Kasumi-1 (cell line): Measurements from ENCODE around the gene PKD1.
A peak's percentile ranks its signal among the peaks of the same experiment; 100 is the strongest.

Experiments
- DNase-seq, 2 experiments: peaks; one replicate each; lab custom pipeline; 2025; lab: John Stamatoyannopoulos, UW

The PKD1 gene

DNA sequence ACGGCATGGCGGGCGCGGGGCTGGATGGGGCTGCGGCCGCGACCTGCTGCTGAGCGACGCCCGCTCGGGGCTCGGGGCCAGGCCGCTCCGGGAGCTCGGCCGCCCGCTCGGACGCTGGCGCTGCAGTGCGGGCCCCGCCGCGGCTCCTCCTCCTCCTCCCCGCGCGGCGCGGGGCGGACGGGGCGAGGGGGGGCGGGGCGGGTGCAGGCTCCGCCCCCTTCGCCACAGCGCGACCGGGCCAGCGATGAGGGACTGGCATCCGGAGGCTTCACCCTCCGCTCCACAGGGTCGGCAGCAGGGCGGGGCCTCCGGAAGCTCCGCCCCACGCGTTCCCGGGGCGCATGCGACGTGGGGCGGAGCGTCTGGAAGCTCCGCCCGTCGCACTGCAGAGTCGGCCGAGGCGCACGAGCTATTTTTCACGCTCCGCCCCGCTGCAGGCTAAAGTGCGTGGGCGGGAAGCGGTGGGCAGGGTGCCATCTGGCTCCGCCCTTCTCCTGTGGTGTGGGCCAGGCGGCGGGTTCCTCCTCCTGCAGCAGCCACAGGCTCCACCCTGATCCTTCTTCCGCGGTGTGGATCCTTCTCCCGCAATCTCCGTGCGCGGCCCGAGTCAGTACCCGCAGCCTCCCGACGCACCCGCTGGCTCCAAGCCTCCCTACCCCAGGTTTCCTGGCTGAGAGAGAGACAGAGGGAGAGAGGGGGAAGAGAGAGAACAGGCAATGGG lies at the start of gene PKD1:
PKD1 (minus strand) TSS at position 129 of the 721 bp plus-strand sequence. CDS start 209 bp downstream, outside the sequence.
- DNase-seq, result peak; percentile 28 to 55

DNA sequence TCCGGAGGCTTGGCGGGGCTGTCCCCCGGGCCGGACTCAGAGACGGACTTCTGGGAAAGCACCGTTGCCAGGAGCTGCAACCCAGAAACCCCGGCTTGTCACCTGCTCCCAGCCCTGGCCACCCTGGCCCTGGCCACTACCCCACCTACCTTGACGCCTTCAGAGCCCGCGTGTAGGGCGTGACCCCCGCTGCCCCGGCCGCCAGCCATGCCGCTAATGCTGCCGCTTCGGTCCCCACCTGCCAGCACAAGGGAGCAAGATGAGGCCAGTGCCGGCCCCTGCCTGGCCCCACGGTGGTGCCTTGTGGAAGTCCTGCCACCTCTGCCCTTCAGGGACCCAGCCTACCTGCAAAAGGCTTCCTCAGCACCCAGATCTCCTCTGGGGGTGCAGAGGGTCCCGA lies 49.3 kb upstream of the PKD1 start:
- no peak for DNase-seq

DNA sequence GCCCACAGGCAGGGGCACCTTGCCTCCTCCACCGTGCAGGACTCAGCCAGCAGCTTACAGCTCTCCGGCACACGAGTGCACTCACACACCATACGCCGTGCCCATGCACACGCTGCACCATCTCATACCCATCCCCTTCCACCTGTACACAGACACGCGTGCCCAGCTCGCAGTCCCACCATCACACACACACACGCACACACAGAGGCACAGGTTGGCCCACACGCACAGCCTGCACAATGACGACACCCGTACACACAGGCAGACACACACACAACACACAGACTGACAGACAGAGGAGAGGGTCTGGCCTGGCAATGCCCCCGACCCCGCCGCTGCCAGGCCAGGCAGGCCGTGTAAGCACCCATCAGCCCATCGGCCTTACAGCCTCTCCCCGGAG lies 48.6 kb upstream of the PKD1 start:
- DNase-seq, result no peak

DNA sequence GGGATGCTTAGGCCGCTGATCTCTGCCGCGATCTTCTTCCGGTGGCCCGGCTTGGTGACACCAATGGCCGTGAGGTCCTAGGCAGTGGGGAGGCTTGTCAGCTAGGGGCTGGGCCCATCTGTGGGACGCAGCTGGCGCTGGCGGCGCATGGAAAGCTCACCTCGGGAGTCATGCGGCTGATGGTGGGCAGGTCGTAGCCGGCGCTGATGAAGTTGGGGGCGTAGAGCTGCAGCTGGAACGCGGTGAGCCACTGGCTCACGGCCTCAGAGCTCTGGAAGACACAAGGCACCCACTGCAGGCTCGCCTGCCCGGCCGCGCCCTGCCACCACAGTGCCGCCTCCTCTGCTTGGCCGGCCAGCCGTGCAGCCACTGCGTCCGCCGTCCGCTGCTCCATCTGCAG lies 48.0 kb upstream of the PKD1 start:
- no peak for DNase-seq

DNA sequence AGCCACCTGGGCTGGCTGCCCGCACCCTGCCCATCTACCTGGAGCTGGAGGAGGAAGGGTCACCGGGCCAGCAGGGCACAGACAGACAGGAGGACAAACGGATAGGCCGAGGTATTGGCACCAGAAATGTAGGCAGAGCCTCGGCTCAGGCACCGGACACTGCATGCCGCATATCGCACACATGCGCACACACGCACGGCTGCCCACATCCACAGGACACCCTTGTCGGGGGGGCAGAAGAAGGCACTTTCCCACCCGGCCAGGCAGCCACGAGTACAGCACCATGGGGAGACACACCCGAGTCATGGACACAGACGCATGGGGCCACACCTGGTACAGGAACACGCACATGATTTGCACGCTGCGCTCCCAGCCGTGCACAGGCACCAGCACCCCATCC lies 46.3 kb upstream of the PKD1 start:
- no peak for DNase-seq

DNA sequence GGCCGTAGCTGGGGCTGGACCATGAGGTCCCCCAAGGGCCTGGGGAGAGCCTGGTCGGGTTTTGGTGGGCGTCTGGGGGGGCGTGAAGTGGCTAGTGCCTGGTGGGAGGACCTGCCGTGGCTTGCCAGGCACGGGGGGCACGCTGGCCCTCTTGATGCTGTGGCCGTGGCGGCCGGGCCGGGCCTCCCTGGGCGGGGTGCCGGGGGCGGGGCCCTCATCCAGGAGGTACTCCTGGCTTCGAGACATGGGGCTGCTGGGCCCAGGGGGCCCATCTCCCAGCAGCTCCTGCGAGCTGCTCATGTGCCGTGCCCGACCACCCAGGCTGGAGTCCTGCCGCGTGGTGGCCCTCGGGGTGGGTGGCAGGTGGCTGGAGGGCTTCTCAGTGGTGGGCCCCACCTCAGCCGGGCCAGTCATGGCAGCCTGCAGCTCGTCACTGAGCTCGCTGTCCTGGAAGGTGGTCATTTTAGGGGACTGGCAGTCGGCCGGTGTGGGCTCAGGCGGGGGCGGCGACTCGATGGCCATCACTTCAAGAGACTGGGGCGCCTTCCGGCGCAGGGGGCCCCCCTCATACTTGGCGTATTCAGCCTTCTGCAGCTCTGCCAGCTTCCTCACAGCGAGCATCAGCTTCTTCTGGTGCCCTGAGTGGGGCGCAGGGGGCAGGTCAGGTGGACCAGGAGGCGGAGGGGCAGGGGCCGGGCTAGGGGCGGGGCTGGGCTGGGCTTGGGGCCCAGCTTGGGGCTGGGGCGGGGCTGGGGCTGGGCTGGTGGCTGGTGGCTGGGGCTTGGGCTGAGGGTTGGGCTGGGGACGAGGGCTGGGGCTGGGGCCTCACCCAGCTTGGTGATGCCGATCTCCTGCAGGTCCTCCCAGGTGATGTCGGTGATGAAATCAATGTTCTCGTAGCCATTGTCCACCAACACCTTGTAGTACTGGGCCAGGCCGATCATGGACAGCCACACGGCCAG lies 45.5 kb upstream of the PKD1 start:
- no peak for DNase-seq

DNA sequence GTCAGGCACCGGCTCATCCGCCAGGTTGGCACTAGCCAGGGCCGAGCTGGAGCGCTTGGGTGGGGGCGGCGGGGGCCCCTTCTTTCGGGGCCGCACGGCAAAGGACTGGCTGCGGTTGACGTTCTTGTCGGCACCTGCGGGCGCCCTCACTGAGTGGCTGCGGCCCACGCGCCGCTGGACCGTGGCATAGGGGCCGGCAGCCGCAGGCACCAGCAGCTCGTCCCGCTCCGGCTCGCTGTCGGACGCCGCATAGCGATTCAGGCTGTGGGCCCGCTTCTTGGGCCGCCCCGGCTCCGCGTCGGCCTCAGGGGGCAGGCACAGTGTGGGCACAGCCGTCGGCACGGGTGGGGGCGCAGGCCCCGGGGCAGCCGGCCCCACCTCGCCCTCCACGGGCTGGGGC lies 44.8 kb upstream of the PKD1 start:
- DNase-seq, result no peak

DNA sequence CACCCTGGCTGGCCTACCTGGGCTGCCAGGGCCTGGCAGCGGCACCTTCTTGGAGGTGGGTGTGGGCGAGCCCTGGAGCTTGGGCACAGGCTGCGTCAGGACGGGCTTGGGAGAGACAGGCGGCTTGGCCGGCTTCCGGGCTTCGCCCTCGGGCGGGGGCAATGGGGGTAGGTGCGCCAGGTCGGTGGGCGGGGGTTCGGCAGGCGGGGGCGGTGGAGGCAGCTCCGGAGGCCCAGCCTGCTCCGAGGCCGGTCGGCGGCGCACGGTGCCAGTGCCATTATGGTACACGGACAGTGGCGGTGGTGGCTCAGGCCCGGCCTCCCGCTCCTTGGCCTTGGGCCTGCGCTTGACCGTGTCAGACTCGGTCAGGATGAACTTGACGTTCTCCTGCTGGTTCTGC lies 43.9 kb upstream of the PKD1 start:
- no peak for DNase-seq

DNA sequence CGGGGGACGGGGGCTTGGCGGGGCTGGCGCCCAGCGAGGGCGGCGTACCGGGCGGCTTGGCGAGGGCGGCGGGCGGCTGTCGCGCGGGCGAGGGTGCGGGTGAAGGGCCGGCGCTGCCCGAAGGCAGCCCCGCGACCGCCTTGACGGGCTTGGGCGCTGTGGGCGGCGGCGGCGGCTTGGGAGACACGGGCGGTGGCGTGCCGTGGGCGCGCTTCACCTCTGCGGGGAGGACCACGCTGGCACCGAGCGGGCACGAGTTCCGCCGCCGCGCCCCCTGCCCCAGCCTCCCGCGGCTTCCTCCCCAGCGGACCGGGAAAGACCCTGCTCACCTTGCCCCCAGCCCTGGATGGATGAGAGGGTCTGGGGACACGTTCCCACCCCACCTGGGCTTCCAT lies 43.4 kb upstream of the PKD1 start:
- DNase-seq, result no peak

DNA sequence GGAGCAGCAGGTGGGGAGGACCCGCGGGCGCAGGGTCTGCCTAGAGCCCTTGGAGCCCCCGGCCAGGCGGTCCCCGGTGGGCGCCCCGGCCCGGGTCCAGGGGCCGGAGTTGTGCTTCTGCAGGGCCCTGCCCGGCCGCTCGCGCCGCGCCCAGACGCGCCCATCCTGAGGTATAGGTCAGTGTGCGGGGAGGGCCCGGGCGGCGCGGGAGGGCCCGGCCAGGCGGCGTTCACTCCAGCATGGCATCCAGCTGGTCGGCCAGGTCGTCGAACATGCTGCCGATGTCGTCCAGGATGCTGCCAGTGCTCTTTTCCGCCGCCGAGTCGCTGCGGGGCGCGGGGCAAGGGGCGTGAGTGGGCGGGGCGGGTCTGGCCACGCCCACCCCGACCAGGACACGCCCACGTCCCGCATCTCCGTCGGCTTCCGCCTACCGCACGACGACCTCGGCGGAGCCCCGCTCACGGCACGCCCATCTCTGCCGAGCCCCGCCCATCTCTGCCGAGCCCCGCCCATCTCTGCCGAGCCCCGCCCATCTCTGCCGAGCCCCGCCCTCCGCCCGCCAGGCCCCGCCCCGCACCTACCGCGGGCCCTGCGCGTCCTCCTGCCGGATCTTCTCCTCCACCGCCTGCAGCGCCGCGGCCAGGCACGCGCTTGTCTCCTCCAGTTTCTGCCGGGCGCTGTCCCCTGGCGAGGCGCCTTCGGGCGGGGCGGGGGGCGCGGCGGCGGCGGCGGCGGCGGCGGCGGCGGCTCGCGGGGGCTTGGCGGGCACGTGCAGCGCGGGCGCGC lies 42.8 kb upstream of the PKD1 start:
- no peak for DNase-seq

DNA sequence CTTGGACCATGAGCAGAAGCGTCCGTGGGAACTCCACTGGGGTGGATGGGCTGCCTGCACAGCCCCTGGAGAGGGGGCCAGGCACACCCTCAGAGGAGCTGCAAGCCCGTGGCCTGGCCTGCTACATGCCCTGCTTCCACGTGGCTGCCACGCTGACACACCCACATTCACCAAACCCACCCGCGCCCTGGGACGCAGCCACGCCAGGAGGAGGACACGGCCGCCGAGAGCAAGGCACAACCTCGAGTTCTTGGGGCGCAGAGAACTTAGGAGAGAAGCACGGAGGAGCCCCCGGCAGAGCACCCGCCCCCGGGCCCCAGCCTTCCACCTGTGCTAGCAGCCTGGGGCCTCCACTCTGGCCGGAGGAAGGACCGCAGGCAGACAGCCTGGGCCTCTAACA lies 41.9 kb upstream of the PKD1 start:
- DNase-seq, result no peak

DNA sequence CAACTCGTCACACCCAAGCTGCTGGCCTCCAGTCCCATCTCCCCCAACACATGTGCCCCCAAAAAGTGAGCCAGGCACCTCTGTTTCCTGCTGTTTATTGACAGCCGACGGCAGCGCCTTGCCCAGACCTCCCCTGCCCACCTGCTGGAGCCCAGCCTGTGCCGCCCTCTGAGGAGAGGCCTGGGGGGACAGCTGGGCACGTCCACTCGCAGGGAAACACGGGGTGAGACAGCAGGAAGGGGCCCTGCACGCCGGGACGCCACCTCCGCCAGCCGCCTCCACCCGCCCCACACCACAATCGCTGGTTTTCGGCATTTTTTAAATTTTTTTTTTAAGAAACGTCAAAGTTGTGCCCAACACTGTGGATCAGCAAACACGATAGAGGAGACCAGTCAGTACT lies 41.4 kb upstream of the PKD1 start:
- DNase-seq, result no peak

DNA sequence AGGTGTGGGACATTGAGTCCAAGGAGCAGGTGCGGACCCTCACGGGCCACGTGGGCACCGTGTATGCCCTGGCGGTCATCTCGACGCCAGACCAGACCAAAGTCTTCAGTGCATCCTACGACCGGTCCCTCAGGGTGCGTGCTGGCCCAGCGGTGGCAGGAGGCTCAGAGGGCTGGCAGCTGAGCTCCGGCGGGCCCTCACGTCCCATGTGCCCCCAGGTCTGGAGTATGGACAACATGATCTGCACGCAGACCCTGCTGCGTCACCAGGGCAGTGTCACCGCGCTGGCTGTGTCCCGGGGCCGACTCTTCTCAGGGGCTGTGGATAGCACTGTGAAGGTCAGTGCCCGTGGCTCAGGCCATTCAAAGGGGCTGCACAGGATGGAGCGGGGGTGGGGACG lies 40.3 kb upstream of the PKD1 start:
- DNase-seq, result no peak

DNA sequence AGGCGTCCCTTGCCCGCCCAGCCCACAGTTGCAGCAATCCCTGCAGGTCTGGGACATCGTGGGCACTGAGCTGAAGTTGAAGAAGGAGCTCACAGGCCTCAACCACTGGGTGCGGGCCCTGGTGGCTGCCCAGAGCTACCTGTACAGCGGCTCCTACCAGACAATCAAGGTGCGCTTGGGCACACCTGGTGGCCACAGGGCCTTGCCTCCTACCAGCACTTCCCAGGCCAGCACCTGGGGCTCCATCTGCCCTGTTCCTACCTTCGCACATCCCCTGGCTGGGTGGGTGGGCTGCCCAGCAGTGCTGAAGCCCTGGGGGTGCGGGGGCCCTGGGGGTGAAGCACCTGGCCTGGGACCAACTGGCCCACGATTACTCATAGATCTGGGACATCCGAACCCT lies 39.8 kb upstream of the PKD1 start:
- DNase-seq, result no peak

DNA sequence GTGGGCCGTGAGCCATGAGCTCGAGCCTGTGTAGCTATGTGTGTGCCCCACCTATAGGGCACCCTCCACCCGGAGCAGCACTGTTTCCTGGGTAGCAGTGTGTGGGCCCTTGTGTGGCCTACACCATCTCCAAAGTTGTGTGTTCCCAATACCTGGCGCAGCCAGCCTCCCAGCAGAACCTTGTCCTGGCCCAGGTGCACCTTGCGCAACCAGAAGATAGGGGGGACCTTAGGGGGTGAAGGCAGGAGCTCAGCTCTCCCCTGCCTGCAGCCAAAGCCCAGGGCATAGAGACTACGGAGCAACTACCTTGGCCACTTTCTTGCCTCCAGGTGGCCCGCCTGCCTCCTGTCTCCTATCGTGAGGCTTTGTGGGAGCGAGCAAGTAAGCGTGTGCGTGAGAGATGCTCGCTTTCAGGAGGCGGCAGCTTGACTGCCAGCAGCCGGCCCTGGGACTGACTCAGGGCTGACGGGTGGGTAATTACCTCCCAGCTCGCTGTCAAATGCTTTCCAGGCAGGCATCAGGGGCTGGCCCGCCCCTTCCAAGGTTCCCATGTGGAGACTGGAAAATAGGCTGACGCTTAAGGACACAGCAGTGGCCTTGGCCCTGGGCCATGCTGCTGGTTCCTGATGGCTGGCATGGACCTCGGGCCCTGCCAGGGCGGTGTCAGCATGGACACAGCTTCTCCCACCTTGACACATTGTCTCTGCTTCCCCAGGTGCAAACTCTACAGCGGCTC lies 38.9 kb upstream of the PKD1 start:
- no peak for DNase-seq

DNA sequence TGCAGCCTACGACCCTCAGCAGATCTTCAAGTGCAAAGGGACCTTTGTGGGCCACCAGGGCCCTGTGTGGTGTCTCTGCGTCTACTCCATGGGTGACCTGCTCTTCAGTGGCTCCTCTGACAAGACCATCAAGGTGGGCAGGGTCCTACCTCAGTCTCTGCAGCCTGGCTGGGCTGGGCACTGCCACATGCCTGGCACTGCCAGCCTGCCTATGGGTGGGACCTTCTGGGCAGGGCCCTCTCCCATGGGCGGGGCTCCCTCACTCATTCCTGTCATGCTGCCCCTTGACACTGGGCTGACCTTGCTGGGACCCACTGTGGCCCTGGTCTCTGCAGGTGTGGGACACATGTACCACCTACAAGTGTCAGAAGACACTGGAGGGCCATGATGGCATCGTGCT lies 38.2 kb upstream of the PKD1 start:
- DNase-seq, result no peak

DNA sequence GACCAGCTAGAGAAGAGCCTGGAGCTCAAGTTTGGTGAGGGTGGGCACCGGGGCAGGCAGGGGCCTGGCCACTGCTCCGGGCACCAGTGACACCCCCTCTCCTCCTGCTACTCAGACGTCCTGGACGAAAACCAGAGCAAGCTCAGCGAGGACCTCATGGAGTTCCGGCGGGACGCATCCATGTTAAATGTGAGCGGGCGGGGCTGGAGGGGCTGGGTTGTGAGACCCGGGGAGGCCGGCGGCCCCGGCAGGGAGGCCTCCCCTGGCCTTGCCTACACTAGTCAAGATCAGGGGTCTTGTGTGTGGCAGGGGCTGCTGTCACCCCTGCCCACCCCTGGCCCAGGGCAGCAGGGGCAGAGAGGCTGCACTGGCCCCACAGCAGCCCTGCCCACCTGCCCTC lies 37.7 kb upstream of the PKD1 start:
- no peak for DNase-seq

DNA sequence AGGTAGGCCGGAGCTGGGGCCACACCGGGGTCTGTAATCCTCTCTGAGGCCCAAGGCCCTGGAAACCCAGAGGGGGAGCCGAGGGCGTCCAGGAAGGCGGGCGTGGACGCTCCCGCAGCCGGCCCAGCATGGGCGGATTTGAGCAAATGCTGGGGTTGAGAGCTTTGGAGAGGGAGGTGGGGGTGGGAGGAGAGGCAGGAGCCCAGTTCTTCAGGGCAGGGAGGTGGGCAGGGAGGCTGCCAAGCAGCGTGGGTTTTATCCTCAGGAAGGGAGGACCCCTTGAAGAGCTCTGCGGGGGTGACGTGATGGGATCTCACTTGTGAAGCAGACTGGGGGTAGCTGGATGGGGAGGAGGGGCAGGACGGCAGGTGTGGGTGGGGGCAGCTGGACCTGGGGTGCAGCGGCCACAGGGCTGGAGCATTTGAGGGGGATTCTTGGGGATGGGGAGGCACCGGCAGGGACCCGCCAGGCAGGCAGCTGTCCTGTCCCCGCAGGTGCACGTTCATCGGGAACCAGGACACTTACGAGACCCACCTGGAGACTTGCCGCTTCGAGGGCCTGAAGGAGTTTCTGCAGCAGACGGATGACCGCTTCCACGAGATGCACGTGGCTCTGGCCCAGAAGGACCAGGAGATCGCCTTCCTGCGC lies 37.1 kb upstream of the PKD1 start:
- no peak for DNase-seq

DNA sequence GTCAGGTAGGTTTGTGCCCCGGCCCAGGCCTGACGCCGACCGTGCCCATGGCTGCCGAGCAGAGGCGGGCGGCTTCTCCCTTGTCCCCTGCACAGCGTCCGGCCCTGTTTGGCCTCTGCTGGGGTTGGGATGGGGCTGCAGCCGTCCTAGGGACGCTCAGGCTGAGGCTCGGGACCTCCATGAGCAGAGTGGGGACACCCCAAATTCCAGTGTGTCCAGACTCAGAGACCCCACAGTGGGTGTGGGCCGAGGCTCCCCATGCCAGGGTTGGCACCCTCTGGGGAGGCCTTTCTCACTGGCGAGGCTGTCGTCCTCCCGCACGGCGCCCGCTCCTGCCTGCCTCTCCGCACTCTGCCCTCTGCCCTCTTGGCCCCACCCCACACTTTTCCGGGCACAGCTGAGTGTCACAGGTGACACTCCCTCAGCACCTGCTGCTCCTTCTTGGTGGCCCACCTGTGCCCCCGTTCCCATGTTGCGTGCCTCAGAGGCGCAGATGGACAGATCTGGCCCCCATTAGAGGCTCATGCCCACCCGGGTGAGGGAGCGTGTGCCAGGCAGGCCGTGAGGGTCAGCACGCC lies 36.0 kb upstream of the PKD1 start:
- no peak for DNase-seq

DNA sequence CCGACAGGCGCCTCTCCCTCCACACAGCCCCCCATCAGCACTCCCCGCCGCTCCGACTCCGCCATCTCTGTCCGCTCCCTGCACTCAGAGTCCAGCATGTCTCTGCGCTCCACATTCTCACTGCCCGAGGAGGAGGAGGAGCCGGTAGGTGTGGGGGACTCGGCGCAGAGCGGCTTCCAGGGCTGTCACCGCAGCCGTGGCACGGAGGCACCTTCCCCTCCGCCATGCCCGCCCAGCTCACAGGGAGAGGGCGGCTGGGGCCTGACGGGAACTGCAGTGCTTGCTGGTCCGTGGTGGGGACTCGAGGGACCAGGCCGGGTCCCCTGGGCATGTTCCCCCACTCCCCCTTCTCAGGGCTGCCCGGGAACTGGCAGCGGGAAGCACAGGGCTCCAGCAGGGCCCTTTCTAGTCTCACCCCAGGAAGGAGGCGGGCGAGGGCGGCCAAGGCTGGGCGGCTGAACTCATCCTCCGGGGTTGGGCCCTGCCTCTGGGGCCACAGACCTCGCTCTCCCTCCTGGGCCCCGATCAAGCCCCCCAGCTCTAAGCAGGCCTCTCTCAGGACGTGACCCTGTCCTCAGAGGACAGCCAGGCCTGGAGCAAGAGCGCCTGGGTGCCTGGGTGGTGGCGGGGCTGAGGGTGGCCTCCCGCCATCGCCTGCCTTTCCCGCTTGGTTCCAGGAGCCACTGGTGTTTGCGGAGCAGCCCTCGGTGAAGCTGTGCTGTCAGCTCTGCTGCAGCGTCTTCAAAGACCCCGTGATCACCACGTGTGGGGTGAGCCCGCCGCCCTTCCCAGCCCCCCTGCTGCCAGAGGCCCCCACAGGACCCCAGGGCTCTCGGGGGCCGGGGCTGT lies 35.1 kb upstream of the PKD1 start:
- DNase-seq, result no peak
